BLaER1 (cell line): ENCODE measurements around the gene ADAMTS16.

Experiments
- H3K27ac ChIP-seq: shearing (Covaris generic); formaldehyde crosslinking; 2 replicates; pipeline ENCODE4 v1.8.1; 2022
- H3K27me3 ChIP-seq: shearing (Covaris generic); formaldehyde crosslinking; 2 replicates; pipeline ENCODE4 v1.8.1; 2022
- H3K36me3 ChIP-seq: shearing (Covaris generic); formaldehyde crosslinking; 2 replicates; pipeline ENCODE4 v1.8.1; 2022
- H3K4me1 ChIP-seq: shearing (Covaris generic); formaldehyde crosslinking; 2 replicates; pipeline ENCODE4 v1.8.1; 2022
- H3K4me2 ChIP-seq: shearing (Covaris generic); formaldehyde crosslinking; 2 replicates; pipeline ENCODE4 v1.8.1; 2022
- H3K4me3 ChIP-seq: shearing (Covaris generic); formaldehyde crosslinking; 2 replicates; pipeline ENCODE4 v1.8.1; 2022
- H3K9ac ChIP-seq: shearing (Covaris generic); formaldehyde crosslinking; 2 replicates; pipeline ENCODE4 v1.8.1; 2022
- H3K9me3 ChIP-seq: shearing (Covaris generic); formaldehyde crosslinking; 2 replicates; pipeline ENCODE4 v1.8.1; 2022
- H4K20me1 ChIP-seq: shearing (Covaris generic); formaldehyde crosslinking; 2 replicates; pipeline ENCODE4 v1.8.1; 2022
- Cebpa-rat ChIP-seq: shearing (Covaris generic); IDR thresholded peaks from 2 replicates; pipeline ENCODE4 v1.8.1; 2022

The ADAMTS16 gene

DNA sequence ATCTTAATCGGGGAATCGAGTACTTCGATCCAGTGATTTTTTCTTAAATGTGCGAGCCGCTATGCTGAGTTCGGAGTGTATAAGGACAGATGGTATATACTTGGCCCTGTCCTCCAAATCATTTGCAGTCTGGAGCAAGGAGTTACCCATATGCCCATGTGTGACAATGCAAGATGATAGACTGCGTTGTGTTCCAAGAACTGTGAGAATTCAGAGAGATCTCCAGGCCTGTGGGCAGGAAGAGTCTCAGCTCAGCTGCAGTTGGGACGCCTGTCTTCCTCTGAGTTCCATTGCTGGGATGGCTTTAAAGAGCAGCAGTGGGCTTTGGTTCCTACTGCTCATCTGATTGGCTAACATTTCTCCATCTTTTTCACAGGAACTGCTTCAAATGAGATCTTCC, 106.6 kb downstream of the ADAMTS16 start:
- Histone ChIP-seq H3K4me1 (no peaks in the 10 kb centered on the region), H3K4me3 (no peak overlapping the region), H3K36me3 (no peaks in the 10 kb centered on the region), H4K20me1 (no peaks in the 10 kb centered on the region), H3K9me3 (no peaks in the 10 kb centered on the region), H3K27me3 (no peaks in the 10 kb centered on the region), H3K27ac (no peak overlapping the region), H3K4me2 (no peak overlapping the region), H3K9ac (no peak overlapping the region)
- TF ChIP-seq Cebpa-rat, result no peak

DNA sequence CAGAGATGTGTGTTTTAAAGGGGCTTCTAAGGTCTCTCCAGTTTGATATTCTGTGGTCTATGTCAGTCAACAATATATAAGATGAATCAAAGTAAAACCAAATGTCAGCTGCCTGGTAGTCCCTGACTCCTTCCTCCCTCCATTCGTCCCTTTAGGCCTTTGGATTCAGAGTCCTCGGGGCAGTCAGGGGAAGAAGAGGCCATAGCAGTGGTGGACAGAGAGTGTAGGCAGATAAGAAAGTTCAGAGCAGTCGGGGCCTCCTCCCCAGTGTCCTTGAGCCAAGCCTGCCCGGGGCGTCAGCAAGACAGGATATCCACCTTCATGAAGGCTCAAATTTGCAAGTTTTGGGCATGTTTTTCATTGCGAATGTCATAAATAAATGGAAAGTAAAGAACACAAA, 110.6 kb downstream of the ADAMTS16 start:
- Histone ChIP-seq H3K27me3 (no peaks in the 10 kb centered on the region), H3K27ac (no peak overlapping the region), H3K4me1 (no peaks in the 10 kb centered on the region), H3K4me3 (no peak overlapping the region), H4K20me1 (no peaks in the 10 kb centered on the region), H3K9ac (no peak overlapping the region), H3K4me2 (no peak overlapping the region), H3K36me3 (no peaks in the 10 kb centered on the region), H3K9me3 (peaks cover 5% of the 10 kb centered on the region)
- no peak for TF ChIP-seq Cebpa-rat

DNA sequence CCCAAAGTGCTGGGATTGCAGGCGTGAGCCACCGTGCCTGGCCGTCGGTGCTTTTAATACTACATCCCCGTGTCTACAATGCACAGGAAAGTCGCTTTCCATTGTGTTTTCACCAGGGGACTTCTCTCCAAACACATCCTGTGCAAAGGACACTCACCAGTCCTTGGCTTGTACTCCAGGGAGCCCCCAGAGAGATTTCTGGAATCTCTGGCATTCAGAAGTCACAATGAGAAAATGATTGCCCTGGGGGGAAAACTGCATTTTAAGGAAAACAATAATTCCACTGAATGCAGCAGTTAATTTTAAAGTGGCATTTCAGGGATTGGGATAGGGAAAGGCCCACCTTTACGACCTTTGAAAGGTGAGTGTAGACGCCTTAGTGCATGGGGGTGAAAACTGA, 112.0 kb downstream of the ADAMTS16 start:
- Histone ChIP-seq H4K20me1 (no peaks in the 10 kb centered on the region), H3K9me3 (peaks cover 10% of the 10 kb centered on the region), H3K4me1 (no peaks in the 10 kb centered on the region), H3K4me3 (no peak overlapping the region), H3K27ac (no peak overlapping the region), H3K27me3 (no peaks in the 10 kb centered on the region), H3K4me2 (no peak overlapping the region), H3K9ac (no peak overlapping the region), H3K36me3 (no peaks in the 10 kb centered on the region)
- no peak for TF ChIP-seq Cebpa-rat

DNA sequence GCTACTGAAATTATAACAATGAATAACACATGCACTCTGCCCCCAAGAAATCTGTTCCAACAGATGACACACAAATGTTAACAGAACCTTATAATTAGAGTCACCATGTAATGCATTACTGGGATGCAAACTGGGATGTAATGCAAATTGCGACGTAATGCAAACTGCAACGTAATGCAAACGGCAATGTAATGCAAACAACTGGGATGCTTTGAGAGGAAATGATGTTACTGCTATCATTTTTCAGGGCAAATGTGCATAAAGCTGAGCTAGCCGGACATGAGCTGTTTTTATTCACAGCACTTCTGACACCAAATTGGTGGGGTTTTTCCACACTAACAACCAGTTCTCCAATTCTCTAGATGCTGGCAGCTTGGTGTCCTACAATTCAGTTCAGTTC, 117.2 kb downstream of the ADAMTS16 start:
- Histone ChIP-seq H3K36me3 (no peaks in the 10 kb centered on the region), H3K4me3 (no peak overlapping the region), H3K27me3 (no peaks in the 10 kb centered on the region), H3K4me1 (no peaks in the 10 kb centered on the region), H4K20me1 (no peaks in the 10 kb centered on the region), H3K4me2 (no peak overlapping the region), H3K9ac (no peak overlapping the region), H3K27ac (no peak overlapping the region), H3K9me3 (peaks cover 10% of the 10 kb centered on the region)
- no peak for TF ChIP-seq Cebpa-rat

DNA sequence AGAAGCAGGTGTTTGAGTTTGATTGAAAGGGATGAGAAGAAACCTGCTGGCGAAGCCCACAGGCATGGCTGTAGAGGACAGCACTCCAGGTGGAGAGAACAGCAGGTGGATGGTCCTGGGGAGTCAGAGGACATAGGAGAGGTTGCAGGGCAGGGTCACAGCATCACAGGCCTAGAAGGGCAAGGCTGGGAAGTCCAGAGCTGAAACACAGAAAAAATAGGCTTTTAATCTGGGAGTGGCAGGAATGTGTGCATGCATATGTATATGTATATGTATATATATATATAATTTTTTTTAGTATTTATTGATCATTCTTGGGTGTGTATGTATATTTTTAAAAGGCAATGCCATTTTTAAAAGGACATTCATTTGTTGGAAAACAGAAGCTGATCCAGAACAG, 118.4 kb downstream of the ADAMTS16 start:
- no peak overlapping the region for H3K9ac ChIP-seq
- H4K20me1 ChIP-seq, result no peaks in the 10 kb centered on the region
- no peaks in the 10 kb centered on the region for H3K4me1 ChIP-seq
- H3K4me3 ChIP-seq, result no peak overlapping the region
- no peak overlapping the region for H3K4me2 ChIP-seq
- H3K9me3 ChIP-seq, result peaks cover 10% of the 10 kb centered on the region
- no peaks in the 10 kb centered on the region for H3K27me3 ChIP-seq
- no peaks in the 10 kb centered on the region for H3K36me3 ChIP-seq
- H3K27ac ChIP-seq, result no peak overlapping the region
- no peak for TF ChIP-seq Cebpa-rat

DNA sequence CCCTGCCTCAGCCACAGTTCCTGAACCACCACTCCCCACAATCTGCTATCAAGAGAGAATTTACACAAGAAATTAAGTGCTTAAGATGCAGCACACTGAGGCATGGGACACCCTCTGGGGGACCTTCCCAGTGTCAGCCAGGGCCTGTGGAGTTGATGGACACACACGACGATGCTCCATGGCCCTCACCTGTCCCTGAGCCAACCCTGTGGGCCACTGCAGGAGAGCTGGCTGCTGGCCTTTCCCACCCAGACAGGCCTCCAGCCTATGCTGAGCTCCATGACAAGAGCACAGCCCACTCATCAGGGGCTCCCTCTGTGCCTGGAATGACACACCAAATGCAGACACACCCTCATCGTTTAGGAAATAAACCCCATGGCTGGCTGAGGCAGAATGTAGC, 124.6 kb downstream of the ADAMTS16 start:
- Histone ChIP-seq H4K20me1 (no peaks in the 10 kb centered on the region), H3K27ac (no peak overlapping the region), H3K4me1 (no peaks in the 10 kb centered on the region), H3K36me3 (no peaks in the 10 kb centered on the region), H3K9ac (no peak overlapping the region), H3K27me3 (no peaks in the 10 kb centered on the region), H3K4me2 (no peak overlapping the region), H3K9me3 (no peaks in the 10 kb centered on the region), H3K4me3 (no peak overlapping the region)
- TF ChIP-seq Cebpa-rat, result no peak

DNA sequence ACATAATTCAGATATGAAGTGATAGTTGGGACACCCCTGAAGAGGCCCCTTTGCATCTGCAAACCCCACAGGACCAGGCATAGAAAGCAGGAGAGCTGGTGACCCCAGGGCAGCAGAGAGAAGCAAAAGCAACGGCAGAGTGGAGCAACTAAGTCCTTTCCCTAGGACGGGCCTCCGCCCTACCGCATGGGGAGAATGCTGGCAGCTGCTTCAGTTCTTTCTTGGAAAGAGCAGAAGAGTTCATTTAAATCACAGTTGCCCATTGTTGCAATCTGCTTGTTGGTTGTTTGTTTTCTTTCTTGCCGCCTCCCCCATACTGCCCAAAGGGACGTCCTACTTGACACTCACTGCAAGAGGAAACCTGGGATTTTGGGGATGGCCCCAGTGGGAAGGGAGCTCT, 126.2 kb downstream of the ADAMTS16 start:
- Histone ChIP-seq H3K27me3 (no peaks in the 10 kb centered on the region), H3K9ac (no peak overlapping the region), H3K4me1 (no peaks in the 10 kb centered on the region), H3K4me3 (no peak overlapping the region), H3K27ac (no peak overlapping the region), H4K20me1 (no peaks in the 10 kb centered on the region), H3K9me3 (no peaks in the 10 kb centered on the region), H3K36me3 (no peaks in the 10 kb centered on the region), H3K4me2 (no peak overlapping the region)
- TF ChIP-seq Cebpa-rat, result no peak

DNA sequence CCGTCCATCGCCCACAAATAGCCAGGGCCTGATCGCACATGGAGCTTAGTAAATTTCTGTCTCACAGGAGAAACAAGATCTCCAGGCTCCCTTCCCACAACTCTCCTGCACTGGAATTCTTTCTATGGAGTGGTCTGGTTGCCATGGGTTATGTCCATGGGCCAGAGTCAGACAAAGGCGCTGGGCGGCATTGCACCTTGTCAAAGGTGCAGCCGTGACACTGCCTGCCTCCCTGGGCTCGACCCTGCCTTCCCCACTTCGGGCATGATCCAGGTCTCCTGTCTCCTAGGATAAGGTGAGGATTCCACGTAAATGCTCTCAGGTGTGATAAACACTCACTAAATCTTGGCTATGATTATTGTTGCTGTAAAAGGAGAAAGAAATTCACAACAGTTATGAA, 130.0 kb downstream of the ADAMTS16 start:
- H3K9me3 ChIP-seq, result no peaks in the 10 kb centered on the region
- no peaks in the 10 kb centered on the region for H4K20me1 ChIP-seq
- H3K27ac ChIP-seq, result no peak overlapping the region
- no peak overlapping the region for H3K4me2 ChIP-seq
- H3K4me1 ChIP-seq, result no peaks in the 10 kb centered on the region
- no peaks in the 10 kb centered on the region for H3K27me3 ChIP-seq
- no peaks in the 10 kb centered on the region for H3K36me3 ChIP-seq
- no peak for TF ChIP-seq Cebpa-rat
- no peak overlapping the region for H3K9ac ChIP-seq
- no peak overlapping the region for H3K4me3 ChIP-seq

DNA sequence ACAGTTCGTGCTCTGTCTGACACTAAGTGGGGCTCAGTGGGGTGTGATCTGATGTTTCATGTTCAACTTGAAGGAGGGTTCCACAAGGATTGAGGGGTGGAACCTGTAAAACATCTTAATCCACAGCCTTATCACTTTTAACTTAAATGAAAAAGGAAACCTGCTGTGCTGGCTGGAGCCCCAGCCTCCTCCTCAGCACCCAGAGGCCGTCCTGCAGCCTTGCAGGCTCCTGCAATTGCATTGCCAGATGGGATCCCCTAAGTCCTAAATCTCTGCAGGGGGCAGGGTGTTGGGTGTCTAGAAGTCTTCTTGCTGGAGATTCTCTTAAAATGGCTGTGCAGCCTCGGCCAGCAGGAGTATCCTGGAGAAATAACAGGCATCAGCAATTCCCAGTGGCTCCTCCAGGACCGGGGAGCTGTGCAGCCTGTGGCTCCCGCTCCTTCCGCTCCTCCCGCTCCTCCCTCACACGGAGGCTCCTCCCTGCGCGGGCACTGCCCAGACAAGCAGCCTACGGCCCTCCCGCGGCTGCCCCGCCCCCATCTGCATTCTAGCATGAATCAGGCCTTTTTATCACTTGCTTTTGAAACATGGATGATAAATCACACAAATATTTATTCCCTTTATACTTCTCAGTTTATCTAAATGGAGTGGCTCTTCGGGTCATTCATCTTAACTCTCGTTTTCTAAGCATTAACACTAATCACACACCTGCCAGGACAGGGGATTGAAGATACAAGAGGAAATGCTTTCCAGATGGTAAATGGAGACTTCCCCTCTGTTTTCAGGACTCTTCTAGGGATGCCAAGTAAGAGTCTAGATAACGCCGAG, 131.0 kb downstream of the ADAMTS16 start:
- Histone ChIP-seq H4K20me1 (no peaks in the 10 kb centered on the region), H3K4me2 (no peak overlapping the region), H3K36me3 (no peaks in the 10 kb centered on the region), H3K9ac (no peak overlapping the region), H3K4me1 (no peaks in the 10 kb centered on the region), H3K27ac (no peak overlapping the region), H3K9me3 (no peaks in the 10 kb centered on the region), H3K27me3 (no peaks in the 10 kb centered on the region), H3K4me3 (no peak overlapping the region)
- no peak for TF ChIP-seq Cebpa-rat

DNA sequence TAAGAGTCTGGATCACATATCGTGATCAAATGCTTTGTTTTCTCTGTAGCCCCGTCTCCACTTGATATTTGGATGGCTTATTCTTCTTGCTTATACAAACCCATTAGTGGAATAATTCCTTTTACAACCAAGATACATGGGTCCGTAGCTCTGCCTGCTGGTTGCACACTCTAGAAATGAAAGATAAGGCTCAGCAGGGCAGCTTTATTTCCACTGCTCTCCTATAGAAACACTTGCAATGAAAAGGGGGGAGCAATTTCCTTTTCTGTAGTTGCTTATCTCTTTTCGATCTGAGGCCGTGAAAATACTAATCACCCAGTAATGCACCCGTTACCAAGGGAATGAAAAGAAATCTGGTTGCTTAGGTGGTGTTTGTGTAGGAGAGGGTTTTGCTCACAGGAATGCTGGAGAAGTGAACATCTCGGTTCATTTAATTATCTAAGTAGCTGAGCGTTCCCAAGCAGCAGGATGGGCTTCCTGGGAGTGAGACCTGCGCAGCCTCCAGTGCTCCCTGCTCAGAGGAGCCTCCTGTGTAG, 131.7 kb downstream of the ADAMTS16 start:
- H3K9ac ChIP-seq, result no peak overlapping the region
- no peaks in the 10 kb centered on the region for H3K9me3 ChIP-seq
- TF ChIP-seq Cebpa-rat, result no peak
- no peaks in the 10 kb centered on the region for H3K36me3 ChIP-seq
- no peaks in the 10 kb centered on the region for H4K20me1 ChIP-seq
- no peak overlapping the region for H3K27ac ChIP-seq
- H3K4me1 ChIP-seq, result no peaks in the 10 kb centered on the region
- H3K4me3 ChIP-seq, result no peak overlapping the region
- H3K4me2 ChIP-seq, result no peak overlapping the region
- H3K27me3 ChIP-seq, result no peaks in the 10 kb centered on the region
